ENCODE measurements around the gene MED13L.

MED13L gene

DNA sequence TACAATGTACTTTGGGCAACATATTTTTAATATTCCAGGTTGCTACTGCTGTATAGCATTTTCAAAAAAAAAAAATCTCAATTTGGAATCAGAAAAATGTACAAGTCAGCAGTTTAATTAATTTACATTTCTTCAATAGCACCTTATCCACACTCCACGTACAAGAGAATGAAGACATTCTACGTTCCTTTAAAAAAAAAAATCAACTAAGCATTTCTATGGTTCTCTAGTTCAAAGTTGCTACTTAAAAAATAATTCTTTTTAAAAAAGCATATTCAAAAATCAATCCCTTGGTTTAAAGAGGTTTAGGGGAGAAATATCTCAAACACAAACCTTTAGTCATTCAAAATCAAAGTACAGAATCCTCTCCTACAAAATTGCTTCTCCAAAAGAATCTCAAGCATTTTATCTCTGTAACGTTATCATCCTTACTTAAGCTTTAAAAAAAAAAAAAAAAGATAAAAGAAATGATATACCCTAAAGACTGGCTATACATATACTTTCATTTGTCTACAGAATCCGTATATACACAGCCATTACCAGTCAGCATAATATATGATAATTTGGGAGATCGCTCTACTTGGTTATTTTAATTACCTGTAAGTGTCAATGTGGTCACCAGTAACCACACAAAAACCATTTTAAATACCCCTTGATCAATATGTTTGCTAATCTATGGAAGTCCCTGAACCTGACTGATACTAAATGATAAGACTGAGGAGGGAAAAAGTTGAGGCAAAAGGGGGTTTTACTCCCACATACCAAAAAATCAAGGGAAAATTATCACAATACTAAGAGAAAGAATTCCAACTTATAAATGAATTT is 2.7 kb downstream of the MED13L start:
- no peak for DNase-seq

DNA sequence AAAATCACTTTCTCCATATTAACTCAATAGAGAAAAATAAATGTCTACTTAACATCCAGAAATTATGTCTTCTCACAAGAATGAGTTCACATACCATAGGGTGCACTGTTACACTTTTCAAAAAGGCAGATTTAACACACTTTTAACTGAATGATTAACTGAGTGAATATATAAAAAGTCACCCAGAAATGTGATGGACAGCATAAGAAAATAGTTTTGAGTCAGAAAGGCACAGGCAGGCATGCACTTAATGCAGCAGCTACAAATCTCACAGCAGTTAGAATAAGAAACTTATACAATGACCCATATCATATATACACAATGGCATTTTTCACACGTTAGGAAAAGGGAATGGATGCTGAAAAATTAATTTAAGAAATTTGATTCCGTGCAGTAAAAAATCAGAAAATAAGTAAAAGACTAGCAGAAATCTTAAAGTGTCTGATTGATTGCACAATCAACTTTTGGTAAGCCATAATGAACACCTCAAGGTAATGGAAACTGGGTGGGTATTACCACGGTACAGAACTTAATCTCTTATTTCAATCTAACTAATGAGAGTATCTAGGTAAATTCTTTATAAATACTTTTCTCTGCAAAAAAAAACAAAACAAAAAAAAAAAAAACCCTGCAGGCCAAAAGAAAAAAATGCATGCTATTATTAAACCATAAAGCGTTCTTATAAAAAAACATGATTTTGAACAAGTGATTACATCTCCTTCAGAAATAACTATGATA is 3.5 kb downstream of the MED13L start:
- DNase-seq = no peak

DNA sequence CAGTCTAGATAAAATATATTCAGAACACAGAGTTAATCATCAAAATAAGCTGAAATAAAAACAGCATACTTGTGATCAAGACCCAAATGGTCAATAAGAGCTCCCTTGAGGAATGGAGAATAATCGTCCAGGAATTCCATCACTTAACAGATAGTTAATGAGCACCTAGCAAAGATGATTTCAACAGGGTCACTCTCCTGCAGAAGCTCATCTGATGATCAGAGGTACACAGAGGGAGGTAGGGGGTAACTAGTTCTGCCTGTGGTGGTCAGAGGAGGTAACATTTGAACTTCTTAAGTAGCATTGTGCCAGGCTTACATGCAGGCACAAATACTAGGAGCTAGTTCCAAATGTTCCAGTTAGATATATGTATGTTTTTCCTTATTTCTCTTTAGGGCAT is 9.5 kb downstream of the MED13L start:
- DNase-seq = no peak

DNA sequence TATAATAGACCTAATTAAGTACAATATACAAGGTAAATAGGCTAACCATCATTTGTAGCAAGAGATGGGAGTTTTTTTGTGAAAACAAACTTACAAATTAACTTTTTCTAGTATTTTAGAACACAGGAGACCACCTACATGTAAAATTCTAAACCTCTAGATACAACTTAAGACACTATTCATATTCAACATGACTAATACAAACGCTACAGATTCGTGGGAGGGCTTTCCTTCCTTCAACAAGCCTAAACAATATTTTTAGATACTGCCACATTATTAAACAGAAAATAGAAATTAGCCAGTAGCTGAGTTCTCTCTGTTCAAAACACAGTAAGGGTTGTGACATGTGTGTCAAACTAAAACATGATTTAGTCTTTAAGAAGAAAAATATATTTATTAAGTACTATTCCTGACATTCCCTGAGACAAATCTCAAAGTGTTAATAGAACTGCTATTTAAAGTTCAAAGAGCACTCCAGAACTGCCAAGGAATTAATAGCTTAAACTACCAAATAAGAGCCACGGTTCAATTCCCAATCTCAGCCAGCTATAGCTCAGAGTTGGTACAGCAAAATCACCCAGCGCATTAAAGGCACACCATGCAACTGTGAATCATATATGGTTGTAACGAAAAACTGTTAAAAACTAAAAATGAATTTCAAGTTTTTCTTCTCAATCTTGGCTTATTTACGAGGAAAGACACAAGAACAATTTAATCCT is 10.7 kb downstream of the MED13L start:
- no peak for DNase-seq

DNA sequence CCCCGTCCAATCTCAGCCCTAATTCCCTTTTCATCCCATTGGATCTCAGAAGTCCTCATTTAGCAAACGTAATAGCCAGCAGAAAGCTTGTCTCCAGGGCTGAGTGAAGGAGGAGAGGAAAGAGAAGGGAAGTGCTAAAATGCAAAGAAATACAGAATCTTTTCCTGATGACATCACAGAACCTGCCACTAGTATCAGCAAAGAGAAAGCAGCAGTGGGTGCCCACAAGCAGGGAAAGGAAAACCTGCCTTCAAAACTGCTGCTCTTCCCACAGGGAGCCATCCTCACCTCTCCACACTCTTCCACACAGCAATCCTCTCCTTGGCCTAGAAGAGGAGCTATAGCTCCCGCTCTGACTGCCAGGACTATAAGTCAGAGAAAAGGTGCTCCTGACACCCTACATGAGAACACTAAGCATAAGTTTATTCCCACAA is 11.3 kb downstream of the MED13L start:
- no peak for DNase-seq

DNA sequence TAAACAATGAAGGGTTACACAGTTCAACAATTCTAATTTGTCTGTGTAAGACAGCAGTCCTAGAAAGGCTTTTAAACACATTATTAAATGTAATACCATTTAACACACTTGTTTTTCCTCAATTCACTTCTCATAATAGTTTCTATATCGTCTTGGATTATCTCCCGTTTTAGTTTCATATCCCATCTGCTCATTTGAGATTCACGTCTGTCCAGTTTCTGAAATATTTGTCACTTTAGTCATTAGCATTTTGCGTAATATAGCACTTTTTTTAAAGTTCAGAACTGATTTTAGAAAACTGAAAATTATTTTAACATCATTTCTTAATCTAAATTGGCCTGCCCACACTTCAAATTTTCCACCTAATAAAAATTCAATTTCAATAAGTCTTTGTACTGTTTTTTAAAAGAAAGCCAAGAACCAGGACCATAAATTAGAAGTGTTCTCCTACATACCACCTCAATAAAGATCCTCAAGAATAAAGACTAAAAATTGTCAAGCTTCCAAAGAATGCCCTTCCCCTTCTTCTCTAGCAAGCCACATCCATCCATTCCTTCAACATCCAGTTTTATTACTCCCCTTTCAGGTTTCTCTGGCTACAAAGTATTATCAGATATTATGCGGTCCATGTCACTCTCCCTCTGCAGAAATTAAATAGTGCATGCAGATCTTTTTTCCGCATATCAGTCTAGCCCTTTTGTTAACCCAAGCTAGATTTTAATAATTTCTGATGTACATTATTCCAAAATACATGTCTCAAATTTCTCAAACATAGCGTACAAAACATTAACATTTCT is 11.9 kb downstream of the MED13L start:
- DNase-seq = no peak

DNA sequence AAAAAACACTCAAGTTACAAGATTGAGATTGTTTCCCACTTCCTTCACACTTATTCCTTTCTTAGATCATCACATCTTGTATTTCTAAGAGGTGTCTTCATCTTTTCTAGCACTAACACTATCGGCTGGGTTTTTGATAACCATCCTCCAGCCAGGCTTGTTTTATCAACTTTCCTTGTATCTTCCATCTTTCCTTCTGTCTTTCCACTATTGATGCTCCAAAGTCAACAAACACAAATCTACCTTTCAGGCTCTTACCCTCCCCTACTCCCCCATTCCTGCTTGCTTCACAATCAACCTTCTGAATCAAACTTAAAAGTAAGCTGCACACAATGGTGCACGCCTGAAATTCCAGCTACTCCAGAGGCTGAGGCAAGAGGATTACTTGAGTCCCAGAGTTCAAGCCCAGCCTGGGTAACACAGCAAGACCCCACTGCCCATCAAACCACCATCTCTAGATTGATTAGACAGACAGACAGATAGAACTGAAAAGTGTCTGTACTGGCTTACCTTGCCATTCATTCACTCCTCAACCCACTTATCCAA is 12.9 kb downstream of the MED13L start:
- no peak for DNase-seq

DNA sequence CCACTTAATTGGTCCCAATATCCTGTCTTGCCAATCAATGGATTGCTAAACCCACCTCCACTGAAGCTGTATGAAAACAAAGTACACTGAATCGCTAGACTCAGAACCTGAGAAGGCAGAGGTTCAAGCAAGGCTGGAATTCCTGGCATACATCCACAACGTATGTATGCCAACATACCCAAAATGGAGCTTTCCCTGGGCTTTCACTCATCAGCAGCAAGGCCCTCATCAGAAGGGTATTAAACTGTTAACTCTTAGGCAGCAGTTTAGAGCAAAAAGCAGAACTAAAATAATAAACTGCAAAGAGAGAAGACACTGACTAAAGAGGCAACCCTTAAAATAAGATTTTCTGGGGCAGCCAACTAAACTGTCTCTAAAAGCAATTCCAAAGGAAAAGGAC is 13.6 kb downstream of the MED13L start:
- DNase-seq = no peak

DNA sequence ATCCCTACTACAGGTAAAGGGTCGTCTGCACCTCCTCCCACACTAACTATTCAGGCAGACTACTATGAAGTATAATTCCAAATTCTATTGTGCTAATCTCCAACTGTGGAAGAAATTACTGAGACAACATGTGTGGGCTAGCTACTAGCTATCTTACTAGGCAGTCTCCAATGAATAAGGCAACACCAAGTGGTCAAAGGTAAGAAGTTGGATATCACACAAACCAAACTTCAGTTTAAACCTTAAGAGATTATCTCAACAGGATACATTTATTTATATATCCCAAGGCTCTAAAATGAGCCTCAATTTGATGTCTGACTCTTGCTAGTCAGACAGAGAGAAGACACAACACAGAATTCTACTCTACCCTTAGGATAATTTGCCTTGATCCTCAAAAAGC is 14.1 kb downstream of the MED13L start:
- no peak for DNase-seq

DNA sequence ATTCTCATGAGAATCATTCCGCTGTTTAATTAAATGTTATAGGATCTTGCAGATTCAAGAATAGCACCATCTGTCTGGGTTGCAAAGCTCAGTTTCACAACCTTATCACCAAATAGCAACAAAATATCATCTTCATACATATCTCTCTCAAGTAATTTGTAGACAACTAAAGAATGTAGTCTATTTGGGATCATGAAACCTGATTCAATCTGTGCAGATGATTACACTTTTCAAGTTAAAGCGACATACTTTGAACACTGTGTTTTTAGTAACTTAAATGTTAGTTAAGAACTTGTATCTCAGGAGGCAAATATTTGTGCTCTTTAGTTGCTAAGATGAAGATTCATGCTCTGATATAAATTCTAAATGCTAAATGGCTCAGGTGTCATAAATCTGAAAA is 14.8 kb downstream of the MED13L start:
- no peak for DNase-seq

DNA sequence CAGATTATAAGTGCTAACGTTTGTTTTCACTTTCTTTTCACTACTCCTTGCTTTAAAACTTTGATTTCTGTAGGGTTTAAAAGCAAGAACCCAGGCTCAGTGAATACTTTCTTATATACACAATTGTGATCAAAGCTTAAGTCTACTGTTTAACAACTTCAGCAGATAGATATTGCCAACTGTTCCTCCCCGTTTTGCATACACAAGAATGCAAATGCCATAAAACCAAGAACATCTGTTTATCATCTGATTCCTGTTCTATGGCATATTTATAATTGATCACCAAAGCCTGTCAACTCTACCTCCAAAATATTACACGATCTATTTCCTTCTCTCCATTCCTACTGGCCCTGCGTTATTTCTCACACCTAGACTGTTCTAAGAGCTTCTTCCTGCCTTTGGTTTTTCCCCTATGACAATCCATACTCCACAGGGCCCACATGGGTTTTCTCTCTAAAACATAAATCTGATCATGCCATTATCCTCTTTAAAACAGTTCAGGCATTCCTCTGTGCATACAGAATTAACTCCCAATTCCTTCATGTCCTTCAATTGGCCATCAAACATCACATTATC is 15.9 kb downstream of the MED13L start:
- no peak for DNase-seq

DNA sequence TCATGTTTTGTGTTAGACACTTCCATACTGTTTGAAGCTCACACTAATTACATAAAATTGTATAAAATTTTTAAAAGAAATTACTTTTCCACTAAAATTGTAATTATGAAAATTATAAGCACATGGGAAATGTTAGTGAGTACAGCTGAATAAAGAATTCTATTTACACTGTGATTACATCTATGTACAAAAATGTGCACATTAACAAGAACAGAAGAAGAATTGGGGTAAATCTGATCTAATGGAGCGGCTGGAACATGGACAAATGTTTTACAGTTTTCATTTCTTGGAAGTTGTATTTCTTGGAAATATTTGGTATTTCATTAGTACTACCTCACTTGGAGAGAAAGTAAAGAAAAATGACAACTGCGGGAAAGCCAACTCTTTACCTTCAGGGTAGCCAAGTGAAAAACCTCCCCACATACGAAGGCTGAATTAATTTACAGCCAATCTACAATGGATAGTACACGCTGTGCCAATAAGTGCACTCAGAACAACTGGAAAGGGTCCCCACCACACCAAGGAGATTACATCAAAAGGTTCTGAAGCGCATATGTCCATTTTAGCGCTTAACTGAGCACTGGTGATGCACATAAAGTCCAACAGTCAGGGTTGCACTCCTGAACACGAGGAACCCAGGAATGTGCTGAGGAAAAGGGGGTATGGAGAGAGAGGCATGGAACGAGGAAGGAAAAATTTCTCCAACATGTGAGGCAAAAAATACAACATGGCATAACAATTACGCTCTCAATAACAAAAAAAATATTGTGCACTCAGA is 17.5 kb downstream of the MED13L start:
- no peak for DNase-seq

DNA sequence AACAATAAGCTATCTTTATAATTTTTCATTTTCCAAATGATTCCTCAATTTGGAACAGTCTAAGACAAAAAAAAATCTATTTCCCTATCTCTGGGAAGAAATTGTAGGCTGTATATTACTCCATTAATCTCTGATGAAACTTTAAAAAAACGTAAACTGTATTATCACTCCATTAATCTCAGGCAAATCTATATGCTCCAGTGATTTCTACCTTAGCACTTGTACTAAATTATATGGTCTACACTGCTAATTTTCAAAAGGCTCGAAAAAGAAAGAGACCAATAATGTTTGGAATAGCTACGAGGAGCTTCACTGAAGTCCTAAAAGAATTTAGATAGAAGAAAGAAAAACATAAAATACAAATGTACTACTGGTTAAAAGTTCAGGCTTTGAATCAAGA is 19.7 kb downstream of the MED13L start:
- DNase-seq = no peak

DNA sequence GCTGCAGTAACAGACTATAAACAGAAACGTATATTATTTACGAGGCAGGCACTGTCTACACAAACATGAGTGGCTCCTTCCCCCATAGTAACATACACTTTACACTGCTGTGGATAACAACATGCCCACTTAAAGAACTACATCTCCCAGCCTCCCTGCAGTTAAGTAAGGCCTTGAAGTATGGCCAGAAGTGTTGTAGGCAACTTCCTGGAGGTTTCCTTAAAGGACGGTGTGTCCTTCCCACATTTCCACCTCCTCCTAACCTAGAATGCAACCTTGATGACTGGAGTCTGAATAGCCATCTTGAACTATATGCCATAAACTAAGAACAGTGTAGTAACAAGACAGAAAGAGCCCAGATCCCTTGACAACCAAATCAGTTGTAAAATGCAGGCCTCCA is 20.3 kb downstream of the MED13L start:
- DNase-seq = no peak

DNA sequence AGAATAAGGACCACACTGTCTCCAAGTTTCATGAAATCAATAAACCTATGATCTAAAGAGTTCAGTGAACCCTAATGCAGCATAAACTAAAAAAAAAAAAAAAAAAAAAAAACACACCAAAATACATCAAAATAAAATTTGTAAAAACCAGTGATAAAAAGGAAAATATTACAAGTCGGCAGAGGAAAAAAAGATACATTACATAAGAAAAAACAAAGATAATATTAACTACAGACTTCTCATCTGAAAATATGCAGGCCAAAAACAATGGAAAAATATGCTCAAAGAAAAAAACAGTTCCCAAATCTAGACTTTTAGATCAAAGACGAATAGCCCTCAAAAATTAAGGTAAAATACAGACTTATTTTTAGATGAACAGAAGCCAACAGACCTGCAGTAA is 27.6 kb downstream of the MED13L start:
- no peak for DNase-seq

DNA sequence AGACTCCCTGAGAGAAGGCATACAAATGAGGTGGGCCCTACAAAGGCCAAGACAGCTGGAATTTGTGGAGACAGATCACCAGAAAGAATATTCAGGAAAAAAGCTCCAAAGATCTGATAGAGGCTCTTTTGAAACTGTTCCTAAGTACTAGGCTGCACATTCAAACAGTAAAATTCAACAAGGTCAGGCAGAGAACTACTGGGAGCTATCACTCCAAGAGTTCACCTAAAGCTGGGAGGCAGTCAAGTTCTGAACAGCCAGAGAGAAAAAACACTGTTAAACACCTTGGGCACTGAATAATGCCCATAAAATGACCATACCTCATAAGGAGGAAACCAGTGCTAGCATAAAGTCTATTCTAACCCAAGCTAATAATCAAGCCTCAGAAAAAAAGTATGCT is 28.6 kb downstream of the MED13L start:
- no peak for DNase-seq

DNA sequence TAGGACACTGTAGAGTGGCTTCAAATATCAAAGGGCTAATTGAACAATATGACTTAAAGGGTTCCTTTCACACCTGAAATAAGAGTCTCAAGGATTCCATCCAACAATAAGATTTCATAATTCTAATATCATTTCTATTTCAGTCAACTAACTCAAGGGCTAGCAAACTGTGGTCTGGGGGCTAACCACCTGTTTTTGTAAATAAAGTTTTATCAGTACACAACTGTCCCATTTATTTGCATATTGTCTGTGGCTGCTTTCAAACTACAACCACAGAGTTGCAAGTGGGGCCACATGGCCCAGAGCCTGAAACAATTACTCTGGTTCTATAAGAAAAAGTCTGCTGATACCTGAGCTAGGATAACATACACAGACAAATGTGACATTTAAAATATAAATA is 29.1 kb downstream of the MED13L start:
- DNase-seq = no peak

DNA sequence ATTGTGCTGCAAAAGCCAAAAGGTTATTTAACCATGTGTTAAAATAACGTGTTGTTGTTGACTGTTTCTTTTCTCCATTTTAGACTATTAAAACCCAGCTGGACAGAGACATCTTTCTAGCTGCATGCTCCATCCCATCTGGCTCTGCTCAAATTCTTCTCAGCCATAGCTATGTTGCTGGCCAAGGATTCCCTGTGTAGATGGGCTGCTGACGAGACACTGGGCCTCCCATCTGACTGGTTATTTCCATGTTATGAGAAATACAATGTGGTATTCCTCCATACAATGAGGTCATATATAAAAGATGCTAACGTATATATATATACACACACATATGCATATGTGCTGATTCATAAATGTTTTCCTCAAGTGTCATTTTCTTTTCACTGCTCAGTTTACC is 30.1 kb downstream of the MED13L start:
- no peak for DNase-seq

DNA sequence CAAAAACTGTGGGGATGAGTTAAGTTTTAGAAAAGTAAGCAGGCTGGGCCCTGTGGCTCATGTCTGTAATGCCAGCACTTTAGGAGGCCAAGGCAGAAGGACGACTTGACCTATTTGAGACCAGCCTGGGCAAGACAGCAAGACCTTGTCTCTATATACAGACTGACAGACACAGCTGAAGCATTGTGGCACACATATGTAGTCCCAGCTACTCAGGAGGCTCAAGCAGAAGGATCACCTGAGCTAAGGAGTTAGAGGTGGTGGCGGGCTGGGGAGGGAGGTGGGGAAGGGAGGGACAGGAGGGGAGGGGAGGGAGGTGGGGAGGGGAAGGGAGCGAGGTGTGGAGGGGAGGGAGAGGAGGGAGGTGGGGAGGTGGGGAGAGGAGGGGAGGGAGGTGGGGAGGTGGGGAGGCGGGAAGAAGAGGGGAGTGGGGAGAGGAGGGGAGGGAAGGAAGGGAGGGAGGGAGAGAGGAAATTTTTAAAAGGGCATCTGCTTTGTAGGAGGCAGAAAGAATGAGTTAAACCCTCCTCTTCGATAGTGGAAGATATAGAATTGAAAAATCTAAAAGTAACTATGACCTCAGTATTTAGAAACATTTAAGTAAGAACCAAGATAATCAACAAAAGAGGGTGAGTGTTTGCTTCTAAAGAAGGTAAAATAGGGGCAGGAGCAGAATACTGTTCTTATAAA is 30.9 kb downstream of the MED13L start:
- DNase-seq = no peak

DNA sequence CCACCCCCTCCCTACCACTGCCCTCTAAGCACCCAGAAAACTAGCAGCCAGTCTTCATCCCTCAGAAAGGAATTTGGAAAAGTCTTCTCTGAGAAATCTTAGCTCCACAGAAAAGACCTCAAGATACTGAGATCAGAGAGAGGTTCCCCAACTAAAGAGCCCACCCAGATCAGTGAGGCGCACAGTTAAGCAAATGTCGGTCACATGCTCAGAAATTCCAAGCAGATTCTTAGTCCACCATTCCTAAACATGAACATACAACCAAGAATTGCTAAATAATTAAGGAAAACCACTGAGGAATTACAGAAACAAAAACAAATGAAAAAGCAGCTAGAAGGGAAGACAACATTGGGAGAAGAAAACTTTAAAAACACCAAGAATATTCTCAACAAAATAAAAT is 32.3 kb downstream of the MED13L start:
- no peak for DNase-seq
